HG03103 (cell line): ENCODE measurements around the gene AK2.
"Not testable (repeated sequence)": the region's sequence is repeated elsewhere in the genome, so short reads cannot be mapped to it uniquely, and the experiment has no call there.

Experiments
- ATAC-seq: cut with Tn5 transposase; IDR thresholded peaks from one replicate; pipeline ENCODE4 v1.9.1; 2021; ENCODE audit warnings: low read depth; ENCODE audit not compliant: unreplicated experiment

The AK2 gene

DNA sequence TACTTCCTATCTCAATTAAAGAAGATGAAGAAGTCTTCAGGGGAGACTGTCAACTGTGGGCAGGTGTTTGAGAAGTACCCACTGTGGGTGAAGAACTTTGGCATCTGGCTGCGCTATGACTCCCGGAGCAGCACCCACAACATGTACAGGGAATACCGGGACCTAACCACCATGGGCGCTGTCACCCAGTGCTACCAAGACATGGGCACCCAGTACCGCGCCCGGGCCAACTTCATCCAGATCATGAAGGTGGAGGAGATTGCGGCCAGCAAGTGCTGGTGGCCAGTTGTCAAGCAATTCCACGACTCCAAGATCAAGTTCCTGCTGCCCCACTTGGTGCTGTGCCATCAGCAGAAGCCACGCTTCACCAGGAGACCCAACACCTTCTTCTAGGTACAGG, 56.6 kb downstream of the AK2 start:
- ATAC-seq, result no peak

DNA sequence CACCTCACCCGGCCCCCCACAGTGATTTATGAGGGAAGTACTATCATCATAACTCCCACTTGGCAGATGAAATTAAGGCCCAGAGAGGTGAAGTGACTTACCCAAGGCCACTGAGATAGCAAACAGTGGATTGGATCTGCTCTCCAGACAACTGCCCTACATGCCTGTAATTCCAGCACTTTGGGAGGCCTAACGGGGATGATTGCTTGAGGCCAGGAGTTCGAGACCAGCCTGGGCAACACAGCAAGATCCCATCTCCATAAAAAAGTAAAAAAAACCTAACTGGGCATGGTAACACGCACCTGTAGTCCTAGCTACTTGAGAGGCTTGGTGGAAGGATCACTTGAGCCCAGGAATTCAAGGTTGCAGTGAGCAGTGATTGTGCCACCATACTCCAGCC, 57.8 kb downstream of the AK2 start:
- ATAC-seq, result no peak

GRCh38 chr1:32977546-32978087, 59.1 kb downstream of the AK2 start:
- no peak for ATAC-seq

GRCh38 chr1:32975055-32975454, 61.6 kb downstream of the AK2 start:
- ATAC-seq, result not testable (repeated sequence)

GRCh38 chr1:32973458-32973857, 63.2 kb downstream of the AK2 start:
- not testable (repeated sequence) for ATAC-seq

GRCh38 chr1:32972814-32973428, 63.8 kb downstream of the AK2 start:
- ATAC-seq, result no peak

DNA sequence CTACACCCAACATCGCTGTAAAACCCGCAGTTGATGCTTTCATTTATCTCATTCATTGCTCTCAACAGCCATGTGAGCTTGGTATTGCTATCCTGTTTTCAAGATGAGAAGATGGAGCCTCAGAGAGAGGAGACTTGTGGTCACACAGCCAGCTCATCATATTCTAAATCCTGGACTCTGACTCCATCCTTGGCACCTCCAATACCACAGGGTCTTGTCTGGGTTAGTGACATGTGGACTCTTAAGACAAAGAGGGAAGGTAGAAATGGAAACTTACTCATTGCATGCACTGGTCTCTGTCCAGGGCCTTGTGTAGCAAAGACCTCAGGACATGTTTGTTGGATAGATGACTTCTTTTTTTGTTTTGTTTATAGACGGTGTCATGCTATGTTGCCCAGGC, 65.1 kb downstream of the AK2 start:
- ATAC-seq, result no peak

DNA sequence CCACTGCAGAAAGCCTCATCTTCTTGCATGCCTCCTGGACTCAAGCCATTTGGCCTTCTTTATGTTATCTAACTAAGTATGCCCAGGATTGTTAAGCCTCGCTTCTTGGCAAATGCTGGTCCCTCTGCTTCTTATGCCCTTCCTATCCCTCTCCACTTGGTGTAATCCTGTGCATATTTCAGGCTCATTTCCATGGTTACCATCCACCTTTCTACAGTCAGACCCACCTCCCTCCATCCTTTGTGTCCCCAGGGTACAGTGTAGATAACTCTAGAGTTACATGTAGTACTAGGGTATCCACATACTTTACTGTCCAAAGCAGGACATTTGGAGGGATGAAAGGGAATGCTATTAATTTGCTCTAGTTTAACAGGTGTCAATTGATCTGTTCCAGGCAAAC, 65.5 kb downstream of the AK2 start:
- no peak for ATAC-seq

GRCh38 chr1:32969566-32969965, 67.1 kb downstream of the AK2 start:
- no peak for ATAC-seq

- no peak for ATAC-seq
These were observed 68.7 kb downstream of the AK2 start for GRCh38 chr1:32967888-32968568.

GRCh38 chr1:32966900-32967299, 69.8 kb downstream of the AK2 start:
- no peak for ATAC-seq

- no peak for ATAC-seq
These were observed 71.4 kb downstream of the AK2 start for GRCh38 chr1:32965251-32965747.

DNA sequence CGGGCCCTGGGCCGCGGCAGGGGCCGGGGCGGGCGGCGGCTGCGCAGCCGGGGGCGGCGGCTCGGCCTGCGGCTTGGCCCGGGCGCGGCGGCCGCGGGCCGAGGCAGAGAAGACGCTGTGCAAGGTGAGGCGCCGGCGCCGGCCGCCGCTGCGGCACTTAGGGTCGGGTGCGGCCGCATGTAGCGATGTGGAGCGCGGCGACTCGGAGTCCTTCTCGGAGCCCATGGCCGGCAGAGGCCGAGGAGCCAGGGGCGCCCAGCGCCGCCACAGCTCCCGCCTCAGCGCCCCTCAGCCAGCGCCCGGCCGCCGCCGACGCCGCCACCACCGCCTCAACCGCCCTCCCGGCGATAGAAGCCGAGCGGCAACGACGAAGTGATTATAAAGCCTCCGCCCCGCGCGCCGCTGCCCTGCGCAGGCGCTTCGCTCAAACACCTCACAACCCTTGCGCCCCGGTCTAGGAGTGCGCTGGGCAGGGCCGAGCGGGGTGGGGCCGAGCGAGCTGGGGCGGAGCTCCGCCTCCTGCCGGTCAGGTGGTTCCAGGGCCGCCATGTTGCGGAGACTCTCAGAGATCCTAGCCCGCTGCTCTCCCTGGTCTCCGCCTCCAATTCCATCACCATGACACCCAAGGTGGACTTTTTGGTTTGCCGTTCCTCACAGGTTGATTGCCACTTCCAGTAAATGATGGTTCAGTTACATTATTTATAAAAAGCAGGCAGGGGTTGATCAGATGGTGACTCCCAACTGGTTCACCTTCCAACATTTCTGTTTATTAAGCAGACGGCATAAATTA, 72.0 kb downstream of the AK2 start, which contains the start of gene RNF19B:
Gene RNF19B (minus strand): TSS at position 349 of the 790 bp plus-strand sequence. CDS start 124 bp downstream, at position 225.
- peak; percentile 84 for ATAC-seq

- no peak for ATAC-seq
These were observed 72.8 kb downstream of the AK2 start for GRCh38 chr1:32963746-32964460.

- no peak for ATAC-seq
These were observed 74.3 kb downstream of the AK2 start for GRCh38 chr1:32962248-32962896.

GRCh38 chr1:32960819-32961355, 75.8 kb downstream of the AK2 start:
- no peak for ATAC-seq

- ATAC-seq, result no peak
These were observed 76.3 kb downstream of the AK2 start for GRCh38 chr1:32960342-32960741.

DNA sequence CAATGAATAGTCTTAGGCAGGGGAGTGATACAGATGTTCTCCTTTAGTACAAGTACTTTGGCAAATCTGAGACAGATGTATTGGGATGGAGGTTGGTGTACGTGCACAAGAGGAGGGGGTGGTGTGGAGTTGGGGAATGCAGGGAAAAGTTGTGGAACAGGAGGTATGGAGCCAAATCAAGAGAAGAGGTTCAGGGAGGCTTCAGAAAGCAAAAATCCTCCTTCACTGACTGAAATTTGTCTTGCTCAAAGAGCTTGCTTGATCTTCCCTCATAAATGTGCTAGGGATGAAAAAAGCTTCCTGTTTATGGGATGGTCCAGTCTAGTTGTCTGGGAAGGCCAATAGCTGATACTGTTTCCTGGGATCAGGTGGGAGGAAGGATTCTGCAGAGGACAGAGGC, 77.9 kb downstream of the AK2 start:
- ATAC-seq, result no peak
